HG03045 (cell line): ENCODE measurements around the gene DIAPH2.
"Not testable (repeated sequence)": the region's sequence is repeated elsewhere in the genome, so short reads cannot be mapped to it uniquely, and the experiment has no call there.

Source experiments
- ATAC-seq: cut with Tn5 transposase; IDR thresholded peaks from one replicate; pipeline ENCODE4 v1.9.1; 2021; ENCODE audit warnings: mild to moderate bottlenecking, moderate library complexity; ENCODE audit not compliant: unreplicated experiment

The DIAPH2 gene

DNA sequence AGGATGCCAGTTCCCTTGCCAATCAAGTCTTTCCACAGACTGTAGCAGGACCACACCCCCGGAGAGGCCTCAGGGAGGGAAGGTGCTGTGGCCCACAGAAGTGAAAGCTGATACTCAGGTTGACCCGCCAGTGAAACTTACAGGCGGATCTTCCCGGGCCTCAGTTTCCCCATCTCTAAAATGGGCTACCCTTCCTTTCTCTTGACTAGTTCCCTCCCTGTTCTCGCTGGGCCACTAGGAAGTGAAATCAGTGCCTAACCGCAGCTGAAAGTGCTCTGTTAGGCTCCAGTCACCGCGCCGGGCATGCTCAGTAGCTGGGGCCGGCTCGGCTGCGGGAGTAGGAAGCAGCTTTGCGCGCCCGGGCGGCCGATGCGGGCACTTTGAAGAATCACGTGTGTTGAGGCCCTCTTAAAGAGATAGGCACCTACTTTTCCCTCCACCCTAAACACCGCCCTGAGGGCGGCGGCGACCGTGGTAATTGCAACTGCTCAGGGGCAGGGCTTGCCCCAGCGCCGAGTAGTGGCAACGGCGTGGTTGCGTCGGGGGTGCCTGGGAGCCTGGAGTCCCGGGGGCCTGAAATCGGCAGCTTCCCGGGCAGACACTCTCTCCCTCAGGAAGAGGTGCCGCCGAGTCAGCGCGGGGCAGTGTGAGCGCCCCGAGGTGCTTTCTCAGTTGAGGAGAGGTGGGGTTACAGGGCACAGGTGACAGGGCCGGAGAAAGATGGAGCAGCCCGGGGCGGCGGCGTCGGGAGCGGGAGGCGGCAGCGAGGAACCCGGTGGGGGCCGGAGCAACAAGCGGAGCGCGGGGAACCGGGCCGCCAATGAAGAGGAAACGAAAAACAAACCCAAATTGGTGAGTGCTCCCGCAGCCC, at the start of gene DIAPH2:
Gene DIAPH2 (plus strand): TSS at position 504 of the 871 bp plus-strand sequence.
- ATAC-seq, result peak; percentile 79

DNA sequence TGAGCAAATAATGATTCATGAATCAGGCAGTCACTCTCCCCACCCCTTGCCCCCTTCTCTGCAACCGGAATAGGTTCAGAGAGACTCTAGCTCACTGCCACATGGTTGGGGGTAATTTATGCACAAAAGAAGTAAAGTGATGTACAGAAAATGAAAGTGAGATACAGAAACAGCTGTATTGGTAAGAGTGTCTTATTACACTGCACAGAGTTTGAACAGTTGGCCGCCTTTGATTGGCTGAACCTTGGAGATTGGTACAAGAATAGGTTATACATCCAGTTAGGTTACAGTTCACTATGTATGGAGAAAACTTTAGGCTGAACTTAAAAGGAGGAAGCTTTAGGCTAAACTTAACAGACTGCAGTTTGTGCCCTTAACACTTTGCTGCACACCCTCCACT, 34.6 kb upstream of the DIAPH2 start:
- ATAC-seq, result no peak

DNA sequence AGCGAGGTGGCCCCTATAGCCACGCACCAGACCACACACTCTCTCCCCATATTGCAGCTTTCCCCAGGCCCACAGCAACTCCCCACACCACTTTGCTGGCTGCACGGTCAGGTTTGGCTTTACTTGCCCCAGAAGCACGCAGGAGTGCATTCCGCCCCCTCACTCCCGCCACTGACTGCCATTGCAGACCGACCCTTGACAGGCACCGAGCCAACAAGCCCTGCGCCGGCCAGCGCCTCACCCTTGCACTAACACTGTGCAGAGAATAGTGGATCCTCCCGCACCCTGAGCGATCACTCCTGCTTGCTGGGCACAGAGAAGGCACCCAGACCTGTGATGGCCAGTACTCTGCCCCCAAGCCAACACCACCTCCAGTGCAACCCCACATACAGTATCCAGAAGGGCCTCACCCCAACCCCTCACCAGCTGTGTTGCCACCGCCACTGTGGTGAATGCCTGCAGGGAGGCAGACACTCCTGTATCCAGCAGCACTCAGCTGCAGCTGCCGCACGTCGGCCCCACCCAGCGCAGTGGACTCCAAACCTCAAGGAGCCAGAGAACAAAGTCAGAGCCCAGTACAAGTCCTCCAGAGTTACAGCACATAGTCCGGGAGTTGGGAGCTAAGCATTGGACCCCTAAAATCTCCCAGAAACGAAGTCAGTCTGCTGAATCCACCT, 28.6 kb upstream of the DIAPH2 start:
- ATAC-seq, result no peak

DNA sequence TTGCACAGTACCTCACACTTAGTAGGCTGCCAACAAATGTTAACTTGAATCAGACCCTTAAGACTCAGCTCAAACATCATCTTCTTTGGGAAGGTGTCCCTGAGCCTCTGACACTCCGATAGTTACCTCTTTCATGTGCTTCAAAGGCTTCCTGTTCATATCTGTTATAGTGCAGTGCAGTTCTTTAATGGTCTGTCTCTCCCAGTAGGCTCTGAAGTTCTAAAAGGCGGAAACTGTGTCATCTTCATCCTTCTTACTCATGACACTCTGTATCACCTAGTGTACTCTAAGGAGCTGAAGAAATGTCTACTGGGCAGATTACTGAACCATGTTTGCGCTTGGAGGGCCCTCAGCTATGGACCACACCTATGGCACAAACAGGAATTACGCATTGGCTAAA, 2.1 kb upstream of the DIAPH2 start:
- ATAC-seq, result no peak

DNA sequence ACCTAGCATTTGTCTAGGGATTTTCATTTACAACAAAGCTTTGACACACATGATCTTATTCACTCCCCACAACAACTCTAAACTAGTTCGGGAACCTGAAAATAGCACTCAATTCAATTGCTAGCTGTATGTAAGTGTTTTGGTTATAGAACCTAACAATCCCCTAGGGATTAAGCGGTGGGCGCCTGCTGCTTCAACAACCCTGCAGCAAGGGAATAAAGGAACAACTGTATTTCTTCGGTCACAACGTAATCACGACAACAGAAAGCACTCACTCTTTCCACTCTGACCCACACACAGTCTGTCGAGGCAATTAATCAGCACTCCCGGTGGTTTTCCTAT, 674 bp upstream of the DIAPH2 start:
- no peak for ATAC-seq

DNA sequence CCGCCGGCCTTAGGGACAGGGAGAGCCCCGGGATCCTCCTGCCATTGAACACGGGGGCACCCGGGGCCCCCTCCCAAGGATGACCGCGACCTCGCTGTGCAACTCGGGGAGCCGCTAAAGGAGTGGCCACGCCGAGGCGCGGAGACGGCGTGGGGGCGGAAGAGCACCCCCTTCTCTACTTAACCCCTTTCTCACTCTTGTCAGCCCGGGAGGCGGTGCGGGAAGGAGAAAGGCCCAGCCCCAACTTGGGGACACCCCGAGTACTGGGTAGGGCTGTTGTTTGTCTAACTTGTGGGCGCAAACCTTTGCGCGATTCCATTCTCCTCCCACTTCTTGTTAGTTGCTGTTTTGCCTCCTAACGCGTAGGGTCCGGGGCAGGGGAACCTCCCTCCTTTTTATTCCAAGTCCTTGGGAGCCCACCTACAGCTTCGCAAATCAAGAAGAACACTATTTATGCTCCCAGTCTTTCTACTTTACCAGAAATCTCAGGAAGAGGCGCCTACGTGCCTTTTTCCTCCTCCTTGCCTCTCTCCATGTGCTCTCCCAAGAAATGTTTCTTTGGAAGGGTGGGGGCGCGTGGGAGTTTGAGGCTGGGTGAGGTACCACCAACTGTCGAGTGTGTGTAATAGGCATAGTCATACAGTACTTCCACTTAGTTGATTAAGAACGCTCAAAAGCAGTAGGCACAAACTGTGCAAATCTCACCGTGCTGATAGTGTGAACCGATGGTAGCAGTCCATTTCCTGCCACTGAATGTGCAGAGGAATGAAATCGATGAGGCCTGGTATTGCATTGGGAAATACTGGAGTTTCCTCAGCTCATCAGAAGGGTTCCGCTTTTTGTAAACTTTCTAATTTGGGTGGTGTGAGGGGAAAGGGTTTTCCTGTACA, 813 bp downstream of the DIAPH2 start:
- peak; percentile 39 for ATAC-seq

DNA sequence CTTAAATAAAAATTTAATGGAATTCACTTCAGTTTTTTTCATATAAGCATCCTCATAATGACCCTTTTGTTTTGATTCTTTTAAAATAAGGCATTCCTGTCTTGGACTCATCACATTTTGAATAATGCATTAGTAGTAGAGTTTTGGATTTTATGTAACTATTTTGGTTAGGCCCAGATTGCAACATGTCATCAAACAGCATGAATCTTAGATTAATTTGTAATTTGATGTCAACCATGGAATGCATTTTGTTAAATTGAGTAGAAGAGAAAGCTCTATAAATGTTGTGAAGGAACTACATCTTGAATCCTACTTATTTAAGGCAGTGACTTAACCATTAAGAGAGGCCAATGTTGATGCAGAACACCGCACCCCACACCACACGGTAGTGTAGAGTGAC, 3.1 kb downstream of the DIAPH2 start:
- ATAC-seq, result no peak

DNA sequence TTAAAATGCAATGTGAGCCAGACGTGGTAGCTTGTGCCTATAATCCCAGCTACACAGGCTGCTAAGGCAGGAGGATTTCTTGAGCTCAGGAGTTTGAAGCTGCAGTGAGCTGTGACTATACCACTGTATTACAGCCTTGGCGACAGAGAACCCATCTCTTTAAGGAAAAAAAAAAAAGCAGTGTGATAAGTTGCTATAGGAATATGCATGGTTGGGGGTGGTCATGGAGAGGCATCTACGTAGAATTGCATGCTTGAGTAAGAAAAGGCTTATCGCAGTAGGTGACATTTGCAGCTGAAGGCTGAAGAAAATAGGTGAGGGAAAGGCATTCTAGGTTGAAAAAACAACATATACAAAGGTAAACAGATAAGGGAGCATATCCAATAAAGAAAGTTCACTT, 4.1 kb downstream of the DIAPH2 start:
- ATAC-seq, result no peak

DNA sequence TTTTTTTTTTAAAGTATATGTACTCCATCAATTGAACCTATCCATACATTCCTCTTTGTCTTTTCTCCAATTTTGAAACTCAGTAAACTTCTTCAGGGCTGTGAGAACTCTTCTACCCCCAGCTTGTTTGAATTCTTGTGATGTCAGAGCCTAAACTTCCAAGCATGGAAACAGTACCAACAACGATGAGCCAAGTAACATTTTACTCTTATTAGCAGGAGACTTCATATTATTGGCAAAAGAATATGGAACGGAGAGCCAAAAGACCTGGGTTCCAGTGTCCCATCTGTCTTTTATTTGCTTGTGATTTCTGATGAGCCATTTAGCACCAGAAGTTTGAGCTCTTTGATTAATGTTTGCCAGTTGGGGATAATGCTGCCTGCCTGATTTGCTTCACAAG, 5.3 kb downstream of the DIAPH2 start:
- ATAC-seq, result no peak

DNA sequence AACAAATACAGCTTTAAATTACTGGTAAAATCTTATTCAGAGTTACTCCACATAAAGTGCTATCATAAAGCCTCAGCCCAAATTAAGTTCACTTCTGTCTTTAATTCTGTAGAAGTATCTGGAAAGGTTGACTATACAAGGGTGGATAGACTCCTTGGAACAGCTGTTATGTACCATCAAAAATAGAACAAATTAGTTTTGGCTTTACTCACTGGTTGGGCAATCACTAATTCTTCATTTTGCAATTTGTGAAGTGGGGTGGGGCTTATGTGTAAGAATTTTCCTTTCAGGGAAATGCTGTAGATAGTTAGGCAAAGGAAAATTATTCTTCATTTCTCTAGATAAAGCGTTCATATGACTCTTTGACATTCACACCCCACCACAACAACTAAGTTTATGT, 7.8 kb downstream of the DIAPH2 start:
- no peak for ATAC-seq

DNA sequence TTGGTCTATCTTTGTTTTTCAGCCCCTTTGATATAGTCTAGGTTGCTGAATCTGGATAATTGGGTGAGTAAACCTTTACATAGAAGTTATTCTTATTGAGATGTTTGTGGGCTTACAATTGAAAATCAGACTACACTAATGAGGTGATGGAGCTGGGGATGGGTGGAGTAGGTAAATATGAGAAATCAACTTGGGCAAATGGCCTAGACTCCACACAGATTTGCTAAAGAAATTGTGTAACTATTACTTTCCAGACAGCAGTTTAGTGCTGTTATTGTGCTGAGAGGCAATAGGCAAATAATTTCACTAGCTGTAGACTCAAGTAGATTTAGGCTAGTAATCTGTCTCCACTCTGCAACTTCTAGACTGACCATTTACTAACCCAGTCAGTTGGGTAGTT, 8.2 kb downstream of the DIAPH2 start:
- ATAC-seq, result no peak

DNA sequence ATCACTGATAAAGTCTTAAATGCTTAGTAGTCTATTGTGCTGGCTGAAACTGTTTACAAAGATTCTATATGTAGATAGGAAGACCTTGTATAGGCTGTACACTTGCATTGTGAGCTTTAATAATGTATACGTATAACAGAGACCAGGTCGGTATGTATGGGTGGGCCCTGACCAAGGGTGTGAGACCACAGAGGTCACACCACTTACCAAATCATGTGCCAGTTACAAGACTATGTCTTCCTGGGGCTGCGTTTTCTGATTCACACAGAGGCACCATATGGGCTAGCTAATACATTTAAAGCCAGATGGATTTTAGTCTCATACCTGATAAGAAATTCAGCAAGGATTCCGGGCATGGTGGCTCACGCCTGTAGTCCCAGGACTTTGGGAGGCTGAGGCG, 8.8 kb downstream of the DIAPH2 start:
- no peak for ATAC-seq

DNA sequence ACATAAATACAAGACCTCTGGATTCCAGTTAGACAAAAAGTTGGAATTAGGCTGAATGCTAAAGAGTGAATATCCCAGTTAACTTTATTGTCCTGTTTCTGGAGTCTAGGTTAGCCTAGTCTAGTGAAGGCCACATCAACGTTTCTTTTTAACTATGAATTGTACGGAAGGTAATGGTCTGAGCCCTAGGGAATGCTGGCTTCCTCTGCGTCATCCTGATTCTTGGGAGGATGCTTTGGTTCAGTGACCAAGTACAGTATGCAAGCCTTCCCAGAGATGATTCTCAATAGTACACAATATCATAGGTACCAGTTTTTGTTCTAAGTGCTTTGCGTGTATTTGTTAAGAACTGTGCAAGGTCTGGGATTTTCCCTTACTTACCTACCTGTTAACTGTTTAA, 11.8 kb downstream of the DIAPH2 start:
- ATAC-seq, result no peak

DNA sequence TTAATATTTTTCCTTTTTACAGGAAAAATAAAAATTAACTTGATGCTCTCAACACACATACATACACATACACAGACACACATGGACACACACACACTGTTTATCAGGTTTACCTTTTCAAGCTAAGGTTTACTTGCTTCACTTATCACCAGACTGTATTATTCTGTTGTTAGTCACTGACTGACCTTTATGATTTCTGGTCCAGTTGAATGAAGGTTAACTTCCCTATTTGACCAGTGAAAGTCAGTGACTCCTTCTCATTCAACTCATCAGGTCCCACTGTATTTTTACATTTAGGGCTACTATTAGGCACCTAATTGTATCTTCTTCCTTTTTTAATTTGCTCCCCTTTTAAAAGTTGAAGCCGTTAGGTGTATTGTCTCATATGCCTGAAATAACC, 16.0 kb downstream of the DIAPH2 start:
- no peak for ATAC-seq

DNA sequence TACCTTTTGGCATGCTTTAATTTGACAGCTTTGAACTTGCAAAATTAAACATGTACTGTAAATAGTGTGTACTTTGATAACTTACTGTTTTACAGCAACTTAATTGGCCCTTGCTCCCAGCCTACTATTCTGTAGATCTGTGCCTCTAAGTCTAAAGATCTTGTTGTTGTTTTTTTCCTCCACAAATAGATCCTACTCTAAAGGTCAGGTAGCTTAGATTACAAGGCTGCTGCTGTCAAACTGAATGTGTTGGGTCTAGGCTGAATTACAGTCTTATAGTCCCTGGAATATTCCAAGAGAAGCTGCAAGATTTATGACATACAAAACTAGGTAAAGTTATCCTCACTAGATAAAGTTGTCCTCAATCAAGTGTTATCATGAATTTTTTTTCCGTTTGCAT, 18.7 kb downstream of the DIAPH2 start:
- ATAC-seq, result no peak

DNA sequence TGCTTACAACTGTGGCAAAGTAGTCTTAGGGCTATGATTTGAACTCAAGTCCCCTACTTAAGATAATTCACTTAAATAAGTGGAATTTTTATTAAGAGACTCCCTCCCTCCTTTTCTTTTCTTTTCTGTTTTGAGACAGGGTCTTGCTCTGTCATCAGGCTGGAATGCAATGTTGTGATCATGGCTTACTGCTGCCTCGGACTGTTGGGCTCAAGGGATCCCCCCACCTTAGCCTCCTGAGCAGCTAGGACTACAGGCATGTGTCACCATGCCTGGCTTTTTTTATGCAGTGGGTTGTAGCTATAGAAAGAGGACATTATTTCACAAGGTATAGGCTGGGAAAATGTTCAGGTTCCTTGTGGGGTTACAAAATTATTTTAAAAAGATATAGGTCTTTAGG, 19.2 kb downstream of the DIAPH2 start:
- ATAC-seq, result no peak

DNA sequence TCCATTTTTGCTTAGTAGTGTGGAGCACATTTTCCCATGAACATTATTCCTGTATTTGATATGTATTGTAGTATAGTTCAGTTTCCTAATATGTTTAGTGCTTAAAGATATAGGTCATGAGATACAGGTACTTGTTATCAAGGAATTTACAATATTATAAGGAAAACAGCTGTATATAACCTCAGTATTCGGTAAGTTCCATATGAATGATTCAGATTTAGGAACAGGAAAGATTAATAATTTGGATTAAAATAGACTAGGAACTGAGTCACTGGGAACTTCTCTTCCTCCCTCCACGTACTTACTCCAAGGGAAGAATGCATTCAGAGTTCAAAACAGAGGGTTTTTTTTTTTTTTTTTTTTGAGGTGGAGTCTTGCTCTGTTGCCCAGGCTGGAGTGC, 20.0 kb downstream of the DIAPH2 start:
- no peak for ATAC-seq

DNA sequence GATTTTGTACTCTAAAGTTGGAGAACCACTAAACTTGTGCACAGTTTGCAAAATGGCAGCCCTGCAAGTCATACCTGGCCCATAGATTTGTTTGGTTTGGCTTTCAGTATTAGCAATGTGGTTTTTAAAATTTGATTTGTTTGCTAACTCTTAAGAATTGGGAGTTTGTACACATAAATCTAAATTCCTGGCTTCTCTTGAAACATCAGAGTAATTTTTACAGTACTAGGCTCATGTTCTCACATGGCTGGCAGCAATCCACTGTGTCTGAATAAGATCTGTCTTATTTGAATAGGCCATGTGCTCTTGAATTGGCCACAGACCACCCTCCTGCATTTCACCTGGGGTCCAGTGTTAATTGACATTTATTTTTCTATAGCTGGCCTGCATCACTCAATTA, 21.3 kb downstream of the DIAPH2 start:
- ATAC-seq, result no peak

DNA sequence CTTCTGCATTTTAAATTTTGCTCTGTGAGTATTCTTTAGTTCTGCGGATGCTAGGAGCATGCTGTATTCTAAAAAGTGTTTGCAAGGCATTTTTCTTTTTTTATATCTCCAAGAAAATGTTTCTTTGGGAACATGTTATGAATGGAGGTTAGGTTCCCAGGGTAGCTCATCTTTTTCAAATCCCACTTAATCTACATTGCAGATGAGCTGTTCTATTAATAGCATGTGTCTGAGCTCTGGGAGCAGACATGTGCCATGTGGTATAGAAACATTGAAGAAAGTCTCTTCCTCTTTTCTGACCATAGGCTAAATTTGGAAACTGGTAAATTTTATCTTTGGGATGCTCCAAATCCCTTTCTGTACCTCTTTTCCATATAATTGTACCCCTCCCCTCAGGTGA, 23.2 kb downstream of the DIAPH2 start:
- no peak for ATAC-seq

DNA sequence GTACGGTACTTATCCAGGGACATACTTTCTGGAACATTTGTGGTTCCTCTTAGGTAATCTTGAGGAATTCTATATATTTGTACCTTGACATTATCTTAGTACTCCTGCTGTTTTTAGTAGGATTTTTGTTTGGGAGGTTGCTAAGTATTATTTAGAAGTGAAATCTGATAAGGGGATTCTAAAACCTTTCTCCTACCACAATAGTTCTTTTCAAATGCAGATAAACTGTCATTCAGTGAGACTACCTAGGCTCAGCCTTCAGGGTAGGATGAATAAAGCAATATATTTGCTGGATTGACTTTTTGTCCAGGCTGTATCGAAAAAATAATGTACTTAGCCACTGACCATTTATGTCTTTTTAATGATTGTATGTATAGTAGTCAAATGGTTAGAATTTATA, 25.4 kb downstream of the DIAPH2 start:
- ATAC-seq, result no peak

DNA sequence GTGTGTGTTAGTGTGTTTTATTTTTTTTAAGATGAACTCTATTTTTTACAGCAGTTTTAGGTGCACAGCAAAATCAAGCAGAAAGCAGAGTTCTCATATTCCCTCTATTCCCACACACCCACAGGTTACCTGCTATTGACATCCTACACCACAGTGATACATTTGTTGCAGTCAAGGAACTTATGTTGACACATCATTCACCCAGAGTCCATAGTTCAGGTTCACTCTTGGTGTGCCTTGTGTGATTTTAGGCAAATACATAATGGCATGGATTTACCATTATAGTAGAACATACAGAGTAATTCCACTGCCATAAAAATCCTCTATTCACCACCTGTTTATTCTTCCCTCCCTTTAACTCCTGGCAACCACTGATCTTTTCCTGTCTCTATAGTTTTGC, 28.7 kb downstream of the DIAPH2 start:
- ATAC-seq, result no peak

DNA sequence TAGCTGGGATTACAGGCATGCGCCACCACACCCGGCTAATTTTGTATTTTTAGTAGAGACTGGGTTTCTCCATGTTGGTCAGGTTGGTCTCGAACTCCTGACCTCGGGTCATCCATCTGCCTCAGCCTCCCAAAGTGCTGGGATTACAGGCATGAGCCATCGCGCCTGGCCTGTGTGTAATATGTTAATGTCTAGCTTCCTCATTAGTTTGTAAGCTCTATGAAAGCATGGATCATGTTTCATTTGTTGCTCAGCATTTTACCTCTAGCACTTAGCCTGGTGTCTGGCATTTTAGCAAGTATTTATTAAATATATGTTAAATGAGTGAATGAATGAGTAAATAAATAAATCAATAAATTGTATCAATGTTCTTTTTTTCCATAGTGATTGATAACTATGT, 29.8 kb downstream of the DIAPH2 start:
- ATAC-seq, result not testable (repeated sequence)
